GM12872 (cell line): ENCODE results near the gene GPC5.

Experiments
- TF ChIP-seq, protein P1 (sequence below): IDR thresholded peaks from 3 replicates; pipeline ENCODE4 v1.5.1; 2011; ENCODE audit warnings: low read depth, mild to moderate bottlenecking, low read length, moderate library complexity; ENCODE audit not compliant: insufficient read depth

Gene GPC5

DNA sequence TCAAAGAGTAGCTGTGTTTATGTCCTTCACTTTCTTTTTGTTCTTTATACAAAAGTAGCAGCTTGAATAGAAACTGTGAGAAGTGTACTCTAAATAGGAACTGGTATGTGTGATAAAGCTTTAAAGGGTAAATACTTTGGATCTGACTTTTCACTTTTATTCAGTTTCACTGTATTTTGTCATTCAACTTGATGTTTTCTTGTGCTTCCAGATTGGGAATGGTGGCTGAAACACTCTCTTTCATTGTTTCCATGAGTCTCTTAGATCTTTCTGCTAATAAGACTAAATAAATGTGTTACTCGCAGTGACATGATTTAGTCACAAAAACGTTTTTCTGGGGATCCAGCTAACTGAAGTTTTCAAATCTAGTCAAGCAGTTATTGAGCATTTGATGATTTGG is 133.2 kb downstream of the GPC5 start:
- TF ChIP-seq, protein P1, sequence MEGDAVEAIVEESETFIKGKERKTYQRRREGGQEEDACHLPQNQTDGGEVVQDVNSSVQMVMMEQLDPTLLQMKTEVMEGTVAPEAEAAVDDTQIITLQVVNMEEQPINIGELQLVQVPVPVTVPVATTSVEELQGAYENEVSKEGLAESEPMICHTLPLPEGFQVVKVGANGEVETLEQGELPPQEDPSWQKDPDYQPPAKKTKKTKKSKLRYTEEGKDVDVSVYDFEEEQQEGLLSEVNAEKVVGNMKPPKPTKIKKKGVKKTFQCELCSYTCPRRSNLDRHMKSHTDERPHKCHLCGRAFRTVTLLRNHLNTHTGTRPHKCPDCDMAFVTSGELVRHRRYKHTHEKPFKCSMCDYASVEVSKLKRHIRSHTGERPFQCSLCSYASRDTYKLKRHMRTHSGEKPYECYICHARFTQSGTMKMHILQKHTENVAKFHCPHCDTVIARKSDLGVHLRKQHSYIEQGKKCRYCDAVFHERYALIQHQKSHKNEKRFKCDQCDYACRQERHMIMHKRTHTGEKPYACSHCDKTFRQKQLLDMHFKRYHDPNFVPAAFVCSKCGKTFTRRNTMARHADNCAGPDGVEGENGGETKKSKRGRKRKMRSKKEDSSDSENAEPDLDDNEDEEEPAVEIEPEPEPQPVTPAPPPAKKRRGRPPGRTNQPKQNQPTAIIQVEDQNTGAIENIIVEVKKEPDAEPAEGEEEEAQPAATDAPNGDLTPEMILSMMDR = no peak

GRCh38 chr13:91533354-91533753 is 134.9 kb downstream of the GPC5 start:
- TF ChIP-seq, protein P1 = no peak

DNA sequence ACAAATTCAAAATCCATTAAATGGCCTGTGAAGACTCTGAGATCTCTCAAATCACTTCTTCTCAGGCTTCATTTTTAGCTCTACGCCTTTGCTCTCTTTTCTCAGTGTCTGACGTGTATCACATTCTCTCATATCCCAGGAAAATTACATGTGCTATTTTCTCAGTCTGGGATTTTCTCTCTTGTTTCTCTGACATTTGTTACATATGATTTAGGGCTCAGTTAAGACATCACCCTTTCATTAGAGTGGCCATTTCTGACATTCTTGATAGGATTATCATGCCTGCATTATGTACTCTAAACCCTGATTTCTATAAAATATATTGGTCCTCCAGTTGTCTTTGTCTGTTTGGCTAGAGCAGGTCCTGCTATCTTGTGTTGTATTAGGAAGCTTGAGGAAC is 136.6 kb downstream of the GPC5 start:
- TF ChIP-seq, protein P1 = no peak

DNA sequence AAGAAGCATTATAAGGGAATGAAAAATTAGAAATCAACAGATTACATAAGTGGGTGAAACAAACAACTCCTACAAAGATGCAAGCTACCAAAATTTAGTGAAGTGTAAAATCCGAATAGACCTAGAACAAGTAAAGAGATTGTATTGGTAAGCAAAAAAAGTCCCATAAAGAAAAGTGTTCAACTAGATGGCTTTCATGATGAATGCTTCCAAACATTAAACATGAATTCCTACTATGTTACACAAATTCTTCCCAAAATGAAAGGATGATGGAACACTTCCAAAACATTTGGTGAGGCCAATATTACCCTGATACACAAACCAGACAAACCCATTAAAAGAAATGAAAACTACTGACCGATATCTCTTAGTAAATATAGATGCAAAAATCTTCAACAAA is 139.0 kb downstream of the GPC5 start:
- TF ChIP-seq, protein P1 = no peak

- TF ChIP-seq, protein P1 = no peak
These were observed 141.1 kb downstream of the GPC5 start for GRCh38 chr13:91539286-91540157.

DNA sequence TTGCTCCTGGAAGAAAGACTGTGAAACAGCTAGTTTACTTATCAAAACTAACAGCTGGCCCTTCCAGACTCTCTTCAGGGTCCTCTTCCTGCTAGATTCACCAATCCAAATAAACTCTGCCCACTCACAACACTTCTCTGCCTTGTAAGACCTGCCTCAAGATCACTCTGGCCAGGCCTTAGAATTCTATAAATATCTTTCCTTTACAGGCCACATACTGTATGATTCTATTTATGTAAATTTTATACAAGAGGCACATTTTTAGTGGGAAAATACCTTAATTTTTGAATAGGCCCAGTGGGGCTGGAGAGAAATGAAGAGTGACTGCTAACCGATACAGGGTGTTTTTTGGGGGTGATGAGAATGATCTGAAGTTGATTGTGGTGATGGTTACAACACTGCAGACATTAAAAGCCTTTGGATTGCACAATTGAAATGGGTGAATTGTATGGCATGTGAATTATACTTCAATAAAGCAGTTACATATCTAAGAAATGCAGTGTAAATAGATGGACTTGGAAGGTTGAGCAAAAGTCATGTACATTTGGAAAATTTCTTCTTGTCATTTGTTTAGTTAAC is 141.8 kb downstream of the GPC5 start:
- TF ChIP-seq, protein P1 = no peak

DNA sequence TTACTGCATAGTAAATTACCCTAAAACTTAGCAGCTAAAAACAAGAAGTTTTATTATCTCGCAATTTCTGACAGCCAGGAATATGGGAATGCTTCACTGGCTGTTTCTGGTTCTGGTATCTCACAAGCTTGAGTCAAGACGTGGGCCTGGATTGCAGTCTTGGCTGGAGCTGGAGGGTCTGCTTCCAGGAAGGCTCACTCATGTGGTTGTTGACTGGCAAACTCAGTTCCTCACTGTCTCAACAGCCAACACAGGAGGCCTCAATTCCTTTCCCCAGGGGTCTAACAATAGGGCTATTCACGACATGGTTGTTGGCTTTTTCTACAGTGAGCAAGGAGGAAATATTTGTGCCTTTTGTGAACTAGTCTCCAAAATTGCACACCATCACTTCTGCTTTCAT is 146.3 kb downstream of the GPC5 start:
- TF ChIP-seq, protein P1 = no peak
